Sigmoid colon (tissue), 3 donors: ENCODE data around the gene METTL13.

ENCODE experiments used
- CTCF ChIP-seq, 4 experiments: fragments of 450-650 bp in 3 of 4; fragments of 200-600 bp in 1 of 4; IDR thresholded peaks; one replicate each; pipeline ENCODE4 v1.5.1; 2016 to 2019; ENCODE audit warnings: antibody characterized with exemption in 4 of 4, mild to moderate bottlenecking in 3 of 4, moderate library complexity in 2 of 4
- POLR2A ChIP-seq, 2 donors: fragments of 450-650 bp; IDR thresholded peaks; one replicate each; pipeline ENCODE4 v1.6.1; 2016; ENCODE audit warnings: antibody characterized with exemption in 2 of 2, mild to moderate bottlenecking in 2 of 2, moderate library complexity in 2 of 2

GRCh38 chr1:171762143-171762563 lies 19.3 kb upstream of the METTL13 start:
- TF ChIP-seq POLR2A (IDR thresholded peaks at IDR 0.05) = no peak
- no peak for TF ChIP-seq CTCF (IDR thresholded peaks at IDR 0.05)
